Inflammatory macrophage (primary cell): ENCODE data around the gene ZNRD2.
"Not testable (repeated sequence)": the region's sequence is repeated elsewhere in the genome, so short reads cannot be mapped to it uniquely, and the experiment has no call there.

Experiments
- DNase-seq, 2 donors: peaks; one replicate each; pipeline ENCODE4 v3.0.0-alpha.2; 2020 to 2022

ZNRD2 gene

DNA sequence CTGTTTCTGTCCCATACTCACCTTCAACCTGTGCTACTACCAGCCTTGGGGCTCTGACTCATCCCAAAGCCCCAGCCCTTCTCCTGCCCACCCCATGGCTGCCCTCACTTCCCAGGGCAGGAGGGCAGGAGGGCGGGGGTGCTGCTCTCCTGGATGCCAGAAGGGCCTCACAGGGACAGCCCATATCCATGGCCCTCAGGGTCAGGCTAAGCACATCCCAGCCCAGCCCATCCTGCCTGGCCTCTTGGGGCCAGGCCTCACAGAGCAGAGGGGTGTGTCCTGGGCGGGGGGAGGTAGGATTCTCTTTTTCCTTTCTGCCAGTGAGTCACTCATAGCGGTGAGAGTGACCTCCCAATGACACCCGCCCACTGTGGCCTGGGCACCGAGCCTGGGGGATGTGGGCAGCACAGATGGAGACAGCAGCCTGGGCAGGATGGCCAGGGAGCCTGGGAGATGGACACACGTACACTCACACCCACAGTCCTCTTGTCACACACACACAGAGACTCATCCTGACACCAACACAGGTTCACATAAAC lies 14.5 kb upstream of the ZNRD2 start:
- peak; percentile 58 to 60 for DNase-seq

GRCh38 chr11:65556470-65557279 lies 13.6 kb upstream of the ZNRD2 start:
- DNase-seq = no peak

DNA sequence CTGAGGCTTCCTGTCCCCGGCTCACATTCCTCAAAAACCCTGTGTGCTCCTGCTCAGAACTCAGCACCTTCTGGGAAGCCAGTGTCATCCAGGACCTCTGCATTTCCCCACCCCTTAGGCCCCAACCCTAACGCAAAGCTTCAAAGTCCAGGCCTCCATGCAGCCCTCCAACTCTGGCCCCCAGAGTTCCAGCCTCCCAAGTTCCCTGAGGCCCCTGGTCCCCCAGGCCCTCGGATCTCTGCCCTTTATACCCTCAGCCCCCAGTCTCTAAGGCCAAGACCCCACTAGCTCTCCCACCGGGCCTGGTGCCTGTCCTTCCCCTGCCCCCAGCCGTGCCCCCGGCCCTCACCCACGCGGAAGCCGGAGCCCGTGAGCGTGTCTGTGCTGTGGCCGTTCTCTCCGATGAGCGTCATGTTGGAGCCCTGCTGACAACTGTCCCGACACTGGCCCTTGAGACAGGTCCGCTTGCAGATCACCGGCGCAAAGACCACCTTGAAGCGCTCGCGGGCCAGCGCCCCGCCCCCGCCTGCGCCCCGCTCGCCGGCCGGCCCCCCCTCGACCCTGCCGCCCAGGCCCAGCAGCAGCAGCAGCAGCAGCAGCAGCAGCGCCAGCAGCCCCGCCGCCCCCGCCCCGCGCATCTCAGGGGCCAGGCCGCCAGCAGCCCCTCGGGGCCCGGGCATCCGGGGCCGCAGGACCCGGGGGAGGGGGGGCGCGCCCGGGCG lies 12.8 kb upstream of the ZNRD2 start:
- DNase-seq = no peak

DNA sequence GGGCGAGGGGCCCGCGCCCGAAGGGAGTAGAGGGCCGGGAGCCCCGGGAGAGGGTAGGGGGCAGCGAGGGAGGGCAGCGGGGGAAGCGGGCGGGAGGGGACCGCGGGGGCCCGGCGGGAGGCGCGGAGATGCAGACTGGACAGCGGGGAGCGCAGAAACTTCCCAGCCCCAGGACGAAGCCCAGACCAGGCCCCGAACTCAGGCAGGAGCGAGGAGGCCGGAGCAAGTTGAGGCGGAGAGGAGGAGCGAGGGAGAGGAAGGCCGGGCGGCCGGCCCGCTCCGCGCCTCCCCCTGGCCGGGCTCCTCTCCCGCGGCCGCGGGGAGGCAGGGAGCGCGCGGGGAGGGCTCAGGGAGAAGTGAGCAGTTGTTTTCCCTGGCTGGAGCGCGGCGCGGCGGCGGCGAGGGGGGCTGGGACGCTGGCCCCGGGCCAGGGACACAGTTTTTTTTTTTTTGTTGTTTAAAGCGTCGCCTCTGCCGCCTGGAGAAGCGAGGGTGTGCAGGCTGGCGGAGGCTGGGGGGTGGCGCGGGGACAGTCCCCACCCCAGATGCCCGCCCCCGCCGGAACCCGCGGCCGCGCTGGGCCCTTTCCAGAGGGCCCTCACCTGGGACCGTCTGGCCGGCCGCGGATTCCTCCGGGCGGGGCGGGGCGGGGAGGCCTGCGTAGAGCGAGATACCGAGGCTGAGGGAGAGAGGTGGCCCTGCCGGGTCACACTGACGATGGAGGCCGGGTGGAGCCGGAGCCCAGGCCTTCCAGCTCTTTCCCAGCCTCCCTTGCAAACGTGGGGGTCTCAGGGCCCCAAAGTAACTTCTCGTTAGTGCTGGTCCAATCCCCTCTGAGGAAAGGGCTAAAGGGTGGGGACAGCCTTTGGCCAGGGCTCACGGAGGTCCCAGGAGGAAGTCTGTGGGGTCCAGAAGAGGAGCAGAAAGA lies 12.0 kb upstream of the ZNRD2 start, which contains the start of gene LTBP3:
TSS of gene LTBP3 (minus strand) at position 358 of the 928 bp plus-strand sequence. CDS start 400 bp downstream, outside the sequence.
- peak; percentile 48 to 56 for DNase-seq

GRCh38 chr11:65558930-65559509 lies 11.3 kb upstream of the ZNRD2 start:
- DNase-seq = no peak

- DNase-seq = no peak
Measured at GRCh38 chr11:65559535-65559934, 10.7 kb upstream of the ZNRD2 start.

- no peak for DNase-seq
Measured at GRCh38 chr11:65559951-65560537, 10.2 kb upstream of the ZNRD2 start.

- DNase-seq = no peak
Measured at GRCh38 chr11:65560555-65561418, 9.5 kb upstream of the ZNRD2 start.

DNA sequence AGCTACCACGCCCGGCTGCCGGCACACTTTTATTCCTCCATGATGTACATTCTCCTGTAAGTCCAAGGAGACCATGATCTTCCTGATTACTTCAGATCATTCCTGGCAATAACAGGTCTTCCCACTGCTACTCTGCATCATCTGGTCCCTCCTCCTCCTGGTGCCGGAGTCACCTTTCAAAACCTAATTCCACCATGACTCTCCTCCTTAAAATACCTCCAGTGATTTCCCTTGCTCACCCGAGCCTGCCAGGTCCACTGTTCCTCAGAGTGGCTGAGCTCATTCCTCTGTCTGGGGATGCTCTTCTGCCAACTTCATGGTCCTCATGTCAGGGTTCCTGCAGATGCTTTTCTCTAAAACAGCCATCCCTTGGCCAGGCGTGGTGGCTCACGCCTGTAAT lies 8.3 kb upstream of the ZNRD2 start:
- no peak for DNase-seq

GRCh38 chr11:65562788-65563187 lies 7.5 kb upstream of the ZNRD2 start:
- DNase-seq = no peak

DNA sequence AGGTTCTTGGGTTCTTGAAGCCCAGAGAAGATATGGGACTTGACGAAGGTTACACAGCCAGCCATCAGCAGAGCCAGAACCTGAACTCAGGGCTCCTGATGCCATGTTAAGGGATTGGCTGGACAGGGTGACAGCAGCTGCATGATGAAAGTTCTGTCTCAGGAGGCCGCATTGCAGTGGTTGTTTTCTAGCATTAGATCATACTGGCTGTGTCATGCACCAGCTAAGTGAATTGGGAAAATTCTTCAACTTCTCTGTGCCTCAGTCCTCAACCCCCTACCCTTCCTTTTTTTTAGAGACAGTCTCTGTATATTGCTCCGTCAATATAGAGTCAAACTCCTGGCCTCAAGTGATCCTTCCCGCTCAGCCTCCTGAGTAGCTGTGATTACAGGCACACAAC lies 6.7 kb upstream of the ZNRD2 start:
- DNase-seq = peak in 1 of 2 donors; percentile 60

- DNase-seq = not testable (repeated sequence)
Measured at GRCh38 chr11:65564879-65565559, 5.3 kb upstream of the ZNRD2 start.

DNA sequence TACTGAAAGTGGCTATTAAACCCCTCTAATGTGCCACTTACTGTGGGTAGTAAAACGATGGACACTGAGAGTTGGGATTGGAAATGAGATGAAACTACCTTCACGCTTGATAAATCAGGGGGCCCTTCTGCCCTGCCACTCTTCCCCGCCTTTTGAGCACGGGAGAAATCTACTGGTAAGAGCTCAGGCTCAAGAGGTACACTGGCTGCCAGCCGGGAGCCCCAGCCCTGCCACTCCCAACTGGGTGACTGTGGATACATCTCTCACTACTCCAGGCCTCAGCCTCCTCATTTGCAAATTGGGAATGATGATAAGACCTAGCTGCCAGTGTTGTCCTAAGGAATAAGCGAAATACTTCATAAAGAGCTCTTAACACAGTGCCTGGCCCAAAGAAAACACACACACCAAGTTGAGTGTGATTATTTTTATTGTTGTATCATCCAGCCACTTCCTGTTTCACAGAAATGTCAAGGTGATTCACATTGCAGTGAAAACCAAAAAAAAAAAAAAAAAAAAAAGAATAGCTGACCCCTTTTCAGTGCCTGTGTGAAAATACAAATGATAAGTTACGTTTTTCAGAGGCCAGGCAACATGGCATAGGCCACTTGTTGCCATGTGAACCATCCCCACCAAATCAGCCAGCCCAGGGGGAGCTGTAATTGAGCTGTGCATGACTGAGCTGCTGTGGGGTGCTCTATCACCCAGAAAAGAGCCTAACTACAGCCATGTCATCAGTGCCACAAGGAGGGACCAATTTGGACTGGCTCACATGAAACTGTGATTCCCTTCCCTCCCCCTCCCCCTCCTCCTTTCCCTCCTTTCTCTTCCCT lies 4.4 kb upstream of the ZNRD2 start:
- DNase-seq = no peak

DNA sequence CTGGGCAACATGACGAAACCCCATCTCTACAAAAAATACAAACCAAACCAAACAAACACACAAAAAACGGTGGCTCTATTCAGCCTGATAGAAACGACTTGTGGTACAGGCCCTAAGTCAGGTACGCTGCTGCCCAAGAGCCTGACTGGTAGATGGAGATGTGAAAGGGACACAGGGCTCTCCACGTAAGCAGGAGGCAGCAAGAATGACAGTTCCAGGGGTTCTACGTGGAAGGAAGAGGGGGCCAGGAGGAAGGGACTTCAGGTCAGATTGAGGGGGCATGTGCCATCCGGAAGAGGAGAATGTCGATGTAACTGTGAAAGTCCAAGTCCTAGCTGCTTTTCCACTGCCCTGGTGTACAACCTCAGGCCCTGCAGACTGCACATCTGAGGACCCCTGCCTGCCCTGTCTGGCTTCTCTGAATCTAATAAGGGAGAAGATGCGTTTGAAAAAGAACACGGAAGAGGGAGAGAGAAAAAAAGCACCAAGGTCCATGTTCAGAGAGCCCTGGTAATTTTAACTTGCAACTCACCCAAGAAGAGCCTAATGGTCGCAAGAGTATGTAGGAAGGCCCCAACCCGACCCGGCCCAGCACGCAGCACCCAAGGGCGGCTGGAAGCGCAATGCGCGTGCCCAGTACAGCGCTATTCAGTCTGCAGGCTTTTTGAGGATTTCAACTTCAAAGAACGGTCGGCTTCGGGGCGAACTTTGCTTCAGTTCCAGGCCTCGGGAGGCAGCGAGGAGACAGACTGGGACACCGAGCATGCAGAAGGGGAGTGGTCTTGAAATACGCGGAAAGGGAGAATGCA lies 909 bp upstream of the ZNRD2 start:
- peak in 1 of 2 donors; percentile 32 for DNase-seq

DNA sequence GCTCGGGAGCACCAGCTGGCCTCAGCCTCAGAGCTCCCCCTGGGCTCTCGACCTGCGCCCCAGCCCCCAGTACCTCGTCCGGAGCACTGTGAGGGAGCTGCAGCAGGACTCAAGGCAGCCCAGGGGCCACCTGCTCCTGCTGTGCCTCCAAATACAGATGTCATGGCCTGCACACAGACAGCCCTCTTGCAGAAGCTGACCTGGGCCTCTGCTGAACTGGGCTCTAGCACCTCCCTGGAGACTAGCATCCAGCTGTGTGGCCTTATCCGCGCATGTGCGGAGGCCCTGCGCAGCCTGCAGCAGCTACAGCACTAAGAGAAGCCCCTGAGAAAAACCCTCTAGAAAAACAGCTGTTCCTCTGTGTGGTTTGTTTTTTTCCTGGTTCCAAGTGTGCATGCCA lies 1.1 kb downstream of the ZNRD2 start:
- DNase-seq = no peak

- no peak for DNase-seq
Measured at GRCh38 chr11:65571940-65572339, 1.7 kb downstream of the ZNRD2 start.

DNA sequence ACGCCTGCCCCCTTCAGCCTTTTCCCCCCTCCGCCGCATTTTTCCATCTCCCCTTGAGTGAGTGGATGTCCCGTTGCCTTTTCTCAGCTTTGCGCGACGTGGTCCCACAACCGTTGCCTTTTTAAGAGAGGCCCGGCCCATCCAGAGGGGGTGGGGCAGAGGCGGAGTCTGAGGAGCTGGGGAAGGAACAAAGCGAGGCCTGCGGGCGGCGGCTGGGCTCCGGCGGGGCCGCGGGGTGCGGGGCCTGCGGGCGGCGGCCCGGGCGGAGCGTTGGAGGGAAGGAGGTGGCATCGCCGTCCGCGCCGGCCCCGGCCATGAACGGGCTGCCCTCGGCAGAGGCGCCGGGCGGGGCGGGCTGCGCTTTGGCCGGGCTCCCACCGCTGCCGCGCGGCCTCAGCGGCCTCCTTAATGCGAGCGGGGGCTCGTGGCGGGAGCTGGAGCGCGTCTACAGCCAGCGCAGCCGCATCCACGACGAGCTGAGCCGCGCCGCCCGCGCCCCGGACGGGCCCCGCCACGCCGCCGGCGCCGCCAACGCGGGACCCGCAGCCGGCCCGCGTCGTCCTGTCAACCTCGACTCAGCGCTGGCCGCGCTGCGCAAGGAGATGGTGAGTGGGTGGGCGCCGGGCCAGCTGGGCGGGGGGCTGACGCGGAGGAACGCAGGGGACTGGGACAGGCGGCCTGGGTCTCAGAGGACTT lies 2.2 kb downstream of the ZNRD2 start, which contains the start of gene FAM89B:
TSS of gene FAM89B (plus strand) at position 183 of the 696 bp plus-strand sequence. CDS start at position 315, 132 bp downstream.
- DNase-seq = peak; percentile 84 to 87
